GM13976 (cell line): Measurements from ENCODE around the gene MSMO1.

Experiments
- DNase-seq: peaks from one replicate; pipeline ENCODE4 v3.0.0; 2012; ENCODE audit warnings: low spot score
- CTCF ChIP-seq: IDR thresholded peaks from 2 replicates; pipeline ENCODE4 v1.5.1; 2012; ENCODE audit warnings: borderline replicate concordance, mild to moderate bottlenecking; ENCODE audit not compliant: insufficient read depth; ENCODE audit errors: extremely low read depth, missing control alignments, control extremely low read depth
- in situ Hi-C: fragments of 300-500 bp; cut with MboI; formaldehyde crosslinking; loops from one replicate; pipeline ENCODE4 v1.12.0; 2022; ENCODE audit warnings: low sequenced_read_pairs, mixed read lengths, inconsistent platforms; ENCODE audit not compliant: unreplicated experiment

The MSMO1 gene

GRCh38 chr4:165308606-165309005 lies 18.9 kb upstream of the MSMO1 start:
- in situ Hi-C loops: no loop called here
- no peak for DNase-seq
- TF ChIP-seq CTCF: no peak

- no peak for TF ChIP-seq CTCF
- in situ Hi-C loops: no loop called here
- no peak for DNase-seq
These were observed 18.0 kb upstream of the MSMO1 start for GRCh38 chr4:165309456-165309855.

- no peak for DNase-seq
- in situ Hi-C loops: no loop called here
- no peak for TF ChIP-seq CTCF
These were observed 15.0 kb upstream of the MSMO1 start for GRCh38 chr4:165312506-165312905.

- in situ Hi-C loops: no loop called here
- no peak for DNase-seq
- TF ChIP-seq CTCF: no peak
These were observed 8.4 kb upstream of the MSMO1 start for GRCh38 chr4:165319030-165319429.

GRCh38 chr4:165319509-165319908 lies 8.0 kb upstream of the MSMO1 start:
- in situ Hi-C loops: no loop called here
- TF ChIP-seq CTCF: no peak

GRCh38 chr4:165324236-165324917 lies 3.1 kb upstream of the MSMO1 start:
- in situ Hi-C loops: no loop called here
- TF ChIP-seq CTCF: no peak

More at GRCh38 chr4:165319509-165319908, 8.0 kb upstream of the MSMO1 start:
- DNase-seq: no peak

More at GRCh38 chr4:165324236-165324917, 3.1 kb upstream of the MSMO1 start:
- DNase-seq: no peak
